Fibroblast of upper back skin (primary cell): ENCODE measurements around the gene PPARG.
"Not testable (repeated sequence)": the region's sequence is repeated elsewhere in the genome, so short reads cannot be mapped to it uniquely, and the experiment has no call there.

Source experiments
- DNase-seq: peaks from one replicate; pipeline ENCODE4 v3.0.0-alpha.2; 2013

Gene PPARG

DNA sequence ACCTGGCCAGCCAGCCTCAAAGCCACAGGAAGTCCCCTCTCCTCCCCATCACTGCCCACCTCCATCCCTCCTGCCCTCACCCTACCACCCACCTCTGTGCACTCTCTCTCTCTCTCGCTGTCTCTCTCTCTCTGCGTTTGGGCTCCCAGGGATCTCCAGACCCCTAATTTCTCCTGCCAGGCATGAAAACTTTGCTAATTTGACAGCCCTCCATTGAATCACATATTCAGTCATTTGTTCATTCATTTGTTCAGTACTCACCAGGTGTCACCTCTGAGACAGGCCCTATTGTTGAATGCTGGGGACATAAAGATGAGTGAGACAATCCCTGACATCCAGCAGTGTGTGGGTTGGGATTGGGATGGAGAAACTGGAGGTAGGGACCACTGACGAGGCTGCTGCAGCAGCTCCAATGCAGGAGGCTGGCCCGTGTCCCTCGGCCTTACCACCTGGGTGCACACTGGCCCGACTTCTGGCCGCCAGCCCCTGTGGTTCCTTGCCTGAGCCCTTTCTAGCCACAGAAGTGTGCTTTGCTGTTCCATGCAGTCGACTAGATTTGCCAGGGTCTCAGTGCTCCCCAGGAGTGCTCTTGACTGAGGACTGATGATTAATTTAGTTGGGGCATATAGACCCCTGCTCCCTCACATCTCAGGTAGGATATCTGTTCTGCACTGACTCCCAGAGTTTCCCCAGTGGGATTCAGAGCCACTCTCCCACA, 156.8 kb downstream of the PPARG start:
- DNase-seq: no peak

DNA sequence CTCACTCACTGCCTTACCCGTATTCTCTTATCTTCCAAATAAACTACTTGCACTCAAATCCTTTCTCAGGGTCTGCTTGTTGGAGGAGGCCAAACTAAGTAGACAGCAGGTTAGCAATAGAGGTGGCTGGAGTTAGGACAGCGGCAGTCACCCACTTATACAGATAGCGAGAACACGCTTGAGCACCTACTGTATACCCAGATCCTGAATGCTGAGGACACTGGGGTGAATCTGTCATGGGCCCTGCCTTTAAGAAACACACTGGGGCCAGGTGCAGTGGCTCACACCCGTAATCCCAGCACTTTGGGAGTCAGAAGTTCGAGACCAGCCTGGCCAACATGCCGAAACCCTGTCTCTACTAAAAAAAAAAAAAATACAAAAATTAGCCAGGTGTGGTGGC, 157.4 kb downstream of the PPARG start:
- DNase-seq: no peak

DNA sequence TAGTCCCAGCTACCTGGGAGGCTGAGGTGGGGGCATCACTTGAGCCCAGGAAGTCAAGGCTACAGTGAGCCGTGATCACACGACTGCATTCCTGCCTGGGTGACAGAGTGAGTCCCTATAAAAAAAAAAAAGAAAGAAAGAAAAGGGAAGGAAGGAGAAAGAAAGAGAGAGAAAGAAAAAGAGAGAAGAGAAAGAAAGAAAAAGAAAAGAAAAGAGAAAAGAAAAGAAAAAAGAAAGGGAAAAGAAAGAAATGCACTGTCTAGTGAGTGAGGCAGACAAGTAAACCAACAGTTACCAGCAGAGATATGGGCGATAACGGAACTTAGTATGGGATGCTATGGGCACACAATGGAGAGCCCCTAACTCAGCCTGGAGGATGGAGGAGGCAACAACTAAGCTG, 158.2 kb downstream of the PPARG start:
- DNase-seq: no peak

- not testable (repeated sequence) for DNase-seq
These were observed 159.7 kb downstream of the PPARG start for GRCh38 chr3:12448404-12449202.

- no peak for DNase-seq
These were observed 161.2 kb downstream of the PPARG start for GRCh38 chr3:12449889-12450682.

DNA sequence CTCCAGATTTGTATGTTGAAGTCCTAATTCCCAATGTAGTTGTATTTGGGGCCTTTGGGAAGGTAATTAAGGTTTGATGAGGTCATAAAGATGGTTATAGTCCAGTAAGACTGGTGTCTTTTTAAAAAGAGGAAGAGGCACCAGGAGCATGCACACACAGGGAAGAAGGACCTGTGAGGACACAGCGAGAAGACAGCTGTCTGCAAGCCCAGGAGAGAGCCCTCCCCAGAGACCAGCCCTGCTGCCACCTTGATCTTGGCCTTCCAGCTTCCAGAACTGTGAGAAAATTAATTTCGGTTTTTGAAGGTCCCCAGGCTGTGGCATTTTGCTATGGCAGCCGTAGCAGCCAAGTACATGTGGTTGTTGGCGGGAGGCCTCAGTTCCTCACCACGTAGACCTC, 162.6 kb downstream of the PPARG start:
- no peak for DNase-seq

DNA sequence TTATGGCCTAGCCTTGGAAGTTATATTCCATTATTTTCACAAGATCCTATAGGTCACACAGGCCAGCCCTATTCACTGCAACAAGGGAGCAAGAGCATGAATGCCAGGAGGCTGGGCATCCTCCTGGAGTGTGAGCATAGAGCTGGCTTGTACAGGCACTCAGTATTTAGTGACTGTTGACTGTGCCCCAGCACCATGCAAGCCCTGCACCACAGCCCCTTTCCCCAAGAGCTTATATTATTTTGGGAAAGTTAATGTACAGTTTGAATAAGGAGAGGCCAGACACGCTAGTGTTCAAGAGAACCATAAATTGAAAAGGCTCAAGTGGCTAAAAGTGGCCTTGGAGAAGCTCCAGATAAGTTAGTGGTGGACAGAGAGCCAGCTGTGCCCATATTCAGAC, 163.1 kb downstream of the PPARG start:
- DNase-seq: no peak

DNA sequence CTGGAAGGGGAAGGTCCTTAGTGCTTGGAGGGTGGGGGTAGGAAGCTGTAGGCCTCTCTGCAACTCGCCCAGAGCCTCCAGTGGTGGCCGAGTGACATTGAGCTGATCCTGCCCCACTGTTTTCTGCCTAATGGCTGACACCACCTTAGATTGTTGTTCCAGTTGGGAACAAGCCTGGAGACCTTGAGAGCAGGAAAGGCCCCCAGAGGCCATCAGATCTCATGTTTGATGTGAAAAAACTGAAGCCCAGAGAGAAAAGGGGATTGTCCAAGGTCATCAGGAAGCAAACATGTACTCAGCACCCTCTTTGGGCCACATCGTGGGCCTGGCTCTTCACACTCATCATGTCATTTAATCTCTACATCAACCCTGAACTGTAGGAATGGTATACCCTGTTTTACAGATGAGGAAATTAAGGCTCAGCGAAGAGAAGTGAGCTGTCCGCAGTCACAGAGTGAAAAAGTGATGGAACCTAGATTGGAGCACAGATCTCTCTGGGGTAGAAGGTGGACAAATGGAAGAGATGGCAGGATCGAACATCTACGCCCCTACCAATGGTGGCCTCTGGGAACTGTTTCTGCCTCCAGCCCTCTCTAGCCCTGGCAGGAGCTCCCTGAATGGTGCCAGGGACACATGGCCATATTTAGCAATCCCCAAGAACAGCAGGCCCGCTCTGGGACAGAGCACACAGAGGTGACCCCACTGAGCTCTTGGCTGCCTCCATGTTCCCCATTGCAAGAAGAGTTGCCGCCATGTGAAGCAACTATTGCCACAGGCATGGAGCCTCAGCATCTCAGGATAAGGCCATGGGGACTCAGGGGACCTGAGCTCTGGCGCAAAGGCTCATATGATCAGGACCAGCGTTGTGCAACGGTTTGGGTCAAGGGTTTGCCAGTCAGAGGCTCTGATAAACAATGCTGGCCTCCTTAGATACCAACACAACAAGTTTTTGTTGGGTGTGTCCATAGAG, 163.8 kb downstream of the PPARG start:
- no peak for DNase-seq

DNA sequence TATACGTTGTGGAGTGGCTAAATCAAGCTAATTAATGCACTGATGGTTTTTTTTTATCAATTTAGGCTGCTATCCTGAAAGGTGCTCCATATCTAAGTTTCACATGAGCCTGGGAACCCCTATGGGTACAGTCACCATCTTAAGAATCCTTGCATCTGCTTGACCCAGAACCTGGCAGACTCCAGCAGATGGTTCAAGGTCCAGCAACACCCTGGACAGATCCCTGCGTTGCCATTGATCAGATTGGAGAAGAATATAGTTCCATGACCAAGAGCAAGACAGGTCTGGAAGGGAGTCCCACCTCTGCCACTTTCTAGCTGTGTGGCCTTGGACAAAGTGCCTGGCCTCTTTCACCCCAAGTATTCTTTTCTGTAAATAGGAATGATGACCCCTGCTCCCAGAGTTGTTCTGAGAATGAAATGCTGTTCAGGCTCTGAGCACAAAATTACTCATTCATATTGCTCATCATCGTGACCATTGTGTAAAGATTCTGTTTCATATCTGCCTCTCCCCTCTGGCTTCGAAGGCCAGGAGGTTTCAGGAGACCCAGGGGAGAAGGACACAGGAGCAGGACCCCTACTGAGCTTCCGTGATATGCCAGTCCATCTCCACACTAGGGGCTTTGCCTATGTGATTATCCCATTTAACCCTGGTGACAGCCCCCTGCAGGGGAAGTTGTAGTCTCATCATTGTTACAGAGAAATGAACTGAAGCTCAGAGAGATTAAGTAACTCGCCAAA, 165.4 kb downstream of the PPARG start:
- peak; percentile 11 for DNase-seq

GRCh38 chr3:12454816-12455121, 165.9 kb downstream of the PPARG start:
- peak; percentile 11 for DNase-seq

DNA sequence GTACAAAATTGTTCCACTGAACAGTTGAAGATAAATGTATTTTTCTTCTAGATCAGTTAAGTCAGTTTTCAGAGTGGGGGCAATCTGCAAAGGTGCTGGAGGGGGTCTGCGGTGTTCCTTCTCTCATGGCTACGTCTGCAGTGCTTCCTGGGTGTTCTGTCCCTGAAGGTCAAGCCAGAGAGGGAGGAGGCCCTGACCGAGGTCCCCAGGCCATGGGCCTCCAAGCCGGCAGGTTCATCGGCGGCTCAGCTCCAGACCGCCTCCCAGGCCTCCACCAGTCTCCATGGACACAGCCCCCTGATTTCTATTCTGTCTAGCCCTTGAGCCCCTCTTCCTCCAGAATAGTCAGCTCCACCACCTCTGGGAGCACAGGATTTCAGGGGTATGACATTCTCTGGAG, 166.9 kb downstream of the PPARG start:
- DNase-seq: no peak

DNA sequence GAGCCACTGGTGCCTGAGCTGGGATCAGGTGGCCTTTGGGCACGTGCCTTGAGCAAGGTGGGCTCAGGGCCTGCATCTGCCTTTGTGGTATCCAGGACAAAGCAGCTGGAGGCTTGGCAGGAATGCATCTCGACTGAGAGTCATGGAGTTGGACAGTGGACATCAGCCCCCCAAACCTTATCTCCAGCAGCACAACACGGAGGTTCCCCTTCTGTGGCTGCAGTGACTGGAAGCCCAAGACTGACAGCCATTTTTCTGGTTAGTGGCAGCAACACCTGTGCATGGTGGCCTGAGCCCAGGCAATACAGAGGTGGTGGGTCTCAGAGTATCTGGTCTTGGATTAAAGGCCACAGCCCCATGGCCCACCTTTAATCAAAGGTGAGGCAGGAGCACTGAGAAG, 167.6 kb downstream of the PPARG start:
- DNase-seq: no peak

DNA sequence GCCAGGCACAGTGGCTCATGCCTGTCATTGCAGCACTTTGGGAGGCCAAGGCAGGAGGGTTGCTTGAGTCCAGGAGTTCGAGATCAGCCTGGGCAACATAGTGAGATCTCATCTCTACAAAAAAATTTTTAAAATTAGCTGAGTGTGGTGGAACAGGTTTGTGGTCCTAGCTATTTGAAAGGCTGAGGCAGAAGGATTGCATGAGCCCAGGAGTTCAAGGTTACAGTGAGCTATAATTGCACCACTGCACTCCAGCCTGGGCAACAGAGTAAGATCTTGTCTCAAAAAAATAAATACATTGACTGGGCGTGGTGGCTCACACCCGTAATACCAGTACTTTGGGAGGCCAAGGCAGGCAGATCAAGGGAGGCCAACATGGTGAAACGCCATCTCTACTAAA, 168.5 kb downstream of the PPARG start:
- DNase-seq: not testable (repeated sequence)

GRCh38 chr3:12458901-12459300, 170.0 kb downstream of the PPARG start:
- DNase-seq: no peak

DNA sequence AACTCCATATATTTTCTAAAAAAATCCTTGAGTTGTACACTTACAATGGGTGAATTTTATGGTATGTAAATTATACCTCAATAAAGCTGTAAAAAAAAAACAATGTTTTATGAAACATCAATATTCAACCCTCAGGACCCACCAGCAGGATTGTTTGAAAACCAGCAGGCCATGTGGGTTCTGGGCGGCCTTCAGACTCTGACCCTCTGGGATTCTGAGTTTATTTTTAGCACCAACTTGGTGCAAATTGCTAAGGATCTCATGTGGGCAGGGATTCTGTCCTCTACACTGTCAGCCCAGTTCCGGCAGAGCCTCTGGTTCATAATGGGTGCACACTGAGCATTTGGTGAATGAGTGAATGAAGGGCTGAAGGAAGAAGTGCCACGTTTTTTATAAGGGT, 171.3 kb downstream of the PPARG start:
- DNase-seq: no peak

DNA sequence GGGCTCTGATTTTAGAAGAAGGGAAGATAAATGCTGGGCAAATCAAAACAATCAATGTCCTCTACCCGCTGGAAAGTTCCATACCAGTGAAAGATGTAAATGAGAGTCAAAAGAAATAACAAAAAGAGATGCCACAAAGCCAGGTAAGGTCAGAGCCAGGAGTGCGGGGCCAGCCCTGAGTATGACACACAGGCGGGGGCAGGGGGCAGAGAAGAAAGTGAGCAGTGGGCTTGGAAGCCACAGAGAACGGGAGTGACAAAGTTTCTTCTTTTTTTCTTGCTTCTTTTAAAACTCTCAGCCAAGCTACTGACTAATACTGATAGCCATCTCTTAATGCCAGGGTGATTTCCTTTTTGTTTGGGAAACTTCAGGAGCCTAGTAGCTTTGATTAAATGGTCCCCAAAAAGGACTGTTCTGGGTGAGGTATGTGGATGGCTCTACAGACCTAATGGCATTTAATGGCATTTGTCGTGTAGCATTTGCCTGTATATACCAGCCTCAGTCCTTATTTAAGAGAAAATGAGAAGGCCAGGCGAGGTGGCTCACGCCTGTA, 172.3 kb downstream of the PPARG start:
- DNase-seq: no peak

- no peak for DNase-seq
These were observed 173.5 kb downstream of the PPARG start for GRCh38 chr3:12462159-12462947.

- no peak for DNase-seq
These were observed 174.8 kb downstream of the PPARG start for GRCh38 chr3:12463686-12464085.

DNA sequence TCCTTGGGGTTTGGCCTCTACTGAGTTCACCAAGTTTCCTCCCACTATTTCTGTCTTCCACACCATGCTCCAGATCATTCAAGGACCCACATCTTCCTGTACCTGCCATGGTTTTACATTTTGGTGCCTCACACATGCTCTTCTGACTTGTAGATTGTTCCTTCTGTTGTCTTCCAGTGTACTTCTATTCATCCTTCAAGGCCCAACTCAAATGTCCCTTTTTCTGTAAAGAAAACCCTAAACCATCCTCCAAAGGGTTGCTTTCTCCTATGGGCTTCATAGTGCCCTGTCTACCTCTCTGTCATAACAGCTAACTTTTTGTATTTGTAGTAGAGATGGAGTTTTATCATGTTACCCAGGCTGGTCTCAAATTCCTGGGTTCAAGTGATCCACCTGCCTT, 175.3 kb downstream of the PPARG start:
- no peak for DNase-seq

DNA sequence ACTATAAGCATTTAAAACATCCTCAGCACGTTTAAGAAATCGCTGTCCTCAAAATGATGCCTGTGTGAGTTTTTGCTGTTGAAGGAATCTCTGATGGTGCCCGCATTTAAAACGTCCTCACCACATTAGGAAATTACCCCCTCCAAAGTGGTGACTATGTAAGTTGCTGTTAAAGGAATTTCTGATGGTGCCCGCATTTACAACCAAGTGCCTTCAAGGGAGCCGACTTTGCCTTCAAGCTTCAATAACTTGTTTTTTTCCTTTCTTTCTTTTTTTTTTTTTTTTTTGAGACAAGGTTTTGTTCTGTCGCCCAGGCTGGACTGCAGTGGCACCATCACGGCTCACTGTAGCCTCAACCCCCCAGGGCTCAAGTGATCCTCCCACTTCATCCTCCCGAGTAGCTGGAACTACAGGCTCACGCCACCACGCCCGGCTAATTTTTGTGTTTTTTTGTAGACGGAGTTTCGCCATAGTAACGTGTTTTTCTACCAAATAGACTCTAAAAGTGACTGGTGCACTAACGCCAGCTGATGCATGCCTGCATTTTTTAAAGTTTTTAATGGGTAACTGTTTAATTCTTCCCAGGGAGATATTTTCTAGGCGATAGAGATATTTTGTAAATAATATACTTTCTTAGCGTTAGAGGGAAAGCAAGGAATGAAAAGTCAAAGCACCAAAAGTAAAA, 176.4 kb downstream of the PPARG start:
- DNase-seq: no peak
